Calu3 (cell line): ENCODE measurements around the gene IGF2BP2. TPM values are rescaled to one million over a fixed set of nuclear protein-coding genes. Genes with fewer than 3 reads are reported as not detected.

Experiments used
- BruUV-seq: library from RNA; stranded (reverse); fragments of 400-500 nt; replicated peaks from 2 replicates; lab custom pipeline; 2021; lab: Mats Ljungman, UMichigan
- CTCF ChIA-PET: fragments of 300-600 bp; sonication (Branson Sonifier 250); formaldehyde crosslinking; loops from one replicate; lab custom pipeline; 2022; ENCODE audit warnings: antibody characterized with exemption; lab: Charles Lee
- DNase-seq: peaks from one replicate; pipeline ENCODE4 v3.0.0; 2022
- H3K27ac Mint-ChIP-seq: one replicate; pipeline ENCODE4 v1.8.0; 2022; ENCODE audit warnings: mixed read lengths; ENCODE audit not compliant: unreplicated experiment
- H3K27me3 Mint-ChIP-seq: one replicate; pipeline ENCODE4 v1.8.0; 2022; ENCODE audit warnings: mixed read lengths; ENCODE audit not compliant: unreplicated experiment
- H3K36me3 Mint-ChIP-seq: one replicate; pipeline ENCODE4 v1.8.0; 2022; ENCODE audit warnings: mild to moderate bottlenecking, moderate library complexity, mixed read lengths; ENCODE audit not compliant: insufficient read depth, unreplicated experiment
- H3K4me1 Mint-ChIP-seq: one replicate; pipeline ENCODE4 v1.8.0; 2022; ENCODE audit warnings: mild to moderate bottlenecking, low read depth, mixed read lengths; ENCODE audit not compliant: unreplicated experiment
- H3K4me3 Mint-ChIP-seq: one replicate; pipeline ENCODE4 v1.8.0; 2022; ENCODE audit warnings: mild to moderate bottlenecking, low read depth, moderate library complexity, mixed read lengths; ENCODE audit not compliant: unreplicated experiment
- H3K9me3 Mint-ChIP-seq: one replicate; pipeline ENCODE4 v1.8.0; 2022; ENCODE audit warnings: low read depth, mixed read lengths; ENCODE audit not compliant: unreplicated experiment
- intact Hi-C: fragments of 100-400 bp; cut with micrococcal nuclease; formaldehyde crosslinking; loops from one replicate; pipeline ENCODE4 v1.10.0; 2022; ENCODE audit not compliant: unreplicated experiment
- total RNA-seq: library from RNA; stranded (reverse); gene quantifications from 2 replicates; pipeline ENCODE4 v1.2.3, GENCODE V29; 2022
- TF ChIP-seq, protein P1 (sequence below): fragments of 200-600 bp; IDR thresholded peaks from one replicate; pipeline ENCODE4 v1.8.0; 2022; ENCODE audit warnings: antibody characterized with exemption; ENCODE audit not compliant: unreplicated experiment

IGF2BP2 gene
- total RNA-seq, 1 experiment from 2014 or later: 156 TPM

DNA sequence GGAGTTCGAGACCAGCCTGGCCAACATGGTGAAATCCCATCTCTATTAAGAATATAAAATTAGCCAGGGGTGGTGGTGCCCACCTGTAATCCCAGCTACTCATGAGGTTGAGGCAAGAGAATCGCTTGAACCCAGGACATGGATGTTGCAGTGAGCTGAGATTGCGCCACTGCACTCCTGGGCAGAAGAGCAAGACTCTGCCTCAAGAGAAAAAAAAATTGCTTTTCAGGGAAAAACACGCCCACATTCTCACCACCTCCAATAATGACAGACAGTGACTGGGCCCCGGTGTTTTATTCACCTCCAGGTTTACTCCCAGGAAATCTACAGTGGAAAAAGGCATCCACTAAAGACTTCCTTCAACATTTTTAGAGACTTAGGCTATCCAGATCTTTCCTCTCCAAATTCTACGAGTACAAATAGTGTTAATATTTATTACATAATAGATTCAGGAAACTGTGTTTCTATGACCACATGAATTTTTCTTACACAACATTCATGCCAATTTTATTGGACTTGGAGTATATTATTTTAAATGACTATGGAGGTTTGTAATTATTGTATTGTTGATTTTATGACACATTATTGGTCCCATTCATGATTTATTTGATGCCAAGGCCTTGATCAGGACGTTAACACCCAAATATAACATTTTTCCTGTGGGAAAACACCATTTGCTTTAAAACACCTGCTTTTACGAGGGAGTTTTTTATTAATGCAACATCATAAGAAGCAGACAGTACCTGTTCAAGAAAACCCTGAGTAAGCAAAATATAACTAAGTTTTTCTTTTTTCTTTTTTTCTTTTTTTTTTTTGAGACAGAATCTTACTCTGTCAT lies 26.6 kb downstream of the IGF2BP2 start:
- no TSS peak for BruUV-seq
- Mint-ChIP-seq H3K4me1 (peaks cover 59% of the 10 kb centered on the region), H3K4me3 (no peak overlapping the region), H3K9me3 (no peaks in the 10 kb centered on the region), H3K27ac (peak overlapping the region; percentile 98), H3K36me3 (peaks cover 24% of the 10 kb centered on the region), H3K27me3 (no peaks in the 10 kb centered on the region)
- TF ChIP-seq, protein P1, sequence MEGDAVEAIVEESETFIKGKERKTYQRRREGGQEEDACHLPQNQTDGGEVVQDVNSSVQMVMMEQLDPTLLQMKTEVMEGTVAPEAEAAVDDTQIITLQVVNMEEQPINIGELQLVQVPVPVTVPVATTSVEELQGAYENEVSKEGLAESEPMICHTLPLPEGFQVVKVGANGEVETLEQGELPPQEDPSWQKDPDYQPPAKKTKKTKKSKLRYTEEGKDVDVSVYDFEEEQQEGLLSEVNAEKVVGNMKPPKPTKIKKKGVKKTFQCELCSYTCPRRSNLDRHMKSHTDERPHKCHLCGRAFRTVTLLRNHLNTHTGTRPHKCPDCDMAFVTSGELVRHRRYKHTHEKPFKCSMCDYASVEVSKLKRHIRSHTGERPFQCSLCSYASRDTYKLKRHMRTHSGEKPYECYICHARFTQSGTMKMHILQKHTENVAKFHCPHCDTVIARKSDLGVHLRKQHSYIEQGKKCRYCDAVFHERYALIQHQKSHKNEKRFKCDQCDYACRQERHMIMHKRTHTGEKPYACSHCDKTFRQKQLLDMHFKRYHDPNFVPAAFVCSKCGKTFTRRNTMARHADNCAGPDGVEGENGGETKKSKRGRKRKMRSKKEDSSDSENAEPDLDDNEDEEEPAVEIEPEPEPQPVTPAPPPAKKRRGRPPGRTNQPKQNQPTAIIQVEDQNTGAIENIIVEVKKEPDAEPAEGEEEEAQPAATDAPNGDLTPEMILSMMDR: no peak
- CTCF ChIA-PET: interaction anchor here (0.8 to 2.1 kb wide), 2 partner anchors 11 to 23 kb away, joined by 3 to 23 read pairs; no protein-coding TSS in a partner anchor
- DNase-seq: no peak
- intact Hi-C loops: loop anchor here (2.0 kb wide), 1 partner anchor 21 kb away; no protein-coding TSS in a partner anchor

GRCh38 chr3:185797108-185797881 lies 27.5 kb downstream of the IGF2BP2 start:
- H3K4me1 Mint-ChIP-seq: peaks cover 67% of the 10 kb centered on the region
- peaks cover 24% of the 10 kb centered on the region for H3K36me3 Mint-ChIP-seq
- intact Hi-C loops: loop anchor here (2.0 kb wide), 1 partner anchor 22 kb away; no protein-coding TSS in a partner anchor
- H3K9me3 Mint-ChIP-seq: no peaks in the 10 kb centered on the region
- DNase-seq: no peak
- H3K27ac Mint-ChIP-seq: peak overlapping the region; percentile 98
- H3K4me3 Mint-ChIP-seq: peak overlapping the region; percentile 49
- TSS peak; percentile 65 for BruUV-seq
- H3K27me3 Mint-ChIP-seq: no peaks in the 10 kb centered on the region
- TF ChIP-seq, protein P1: no peak
- CTCF ChIA-PET: interaction anchor here (0.6 to 2.1 kb wide), 6 partner anchors 10 to 241 kb away, joined by 3 to 23 read pairs (median 5); no protein-coding TSS in a partner anchor

DNA sequence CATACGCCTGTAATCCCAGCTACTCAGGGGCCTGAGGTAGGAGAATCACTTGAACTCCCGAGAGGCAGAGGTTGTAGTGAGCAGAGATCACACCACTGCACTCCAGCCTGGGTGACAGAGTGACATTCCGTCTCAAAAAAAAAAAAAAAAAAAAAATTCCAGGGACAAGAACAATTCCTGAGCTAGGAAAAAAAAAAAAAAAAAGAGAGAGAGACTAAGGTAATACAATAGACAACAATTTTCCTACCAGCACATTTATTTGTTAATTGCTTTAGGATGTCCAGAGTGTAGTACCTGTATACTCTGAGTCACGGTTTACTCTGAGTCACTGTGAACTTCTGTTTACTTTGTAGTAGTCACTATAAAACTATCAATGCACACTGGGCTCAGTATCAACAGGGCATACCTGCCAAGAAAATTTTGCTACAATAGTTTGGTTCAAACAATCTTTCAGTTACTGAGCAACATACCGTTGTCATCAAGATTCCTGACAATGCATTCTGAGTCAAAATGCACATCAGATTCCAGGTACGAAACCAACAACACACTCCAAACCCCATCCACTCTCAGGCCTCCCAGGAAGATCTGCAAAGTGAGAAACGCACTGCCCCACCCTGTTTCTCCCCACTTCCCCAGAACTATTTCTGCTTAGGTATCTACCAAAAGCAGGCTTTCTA lies 28.3 kb downstream of the IGF2BP2 start:
- Mint-ChIP-seq H3K9me3 (no peaks in the 10 kb centered on the region), H3K4me1 (peaks cover 73% of the 10 kb centered on the region), H3K36me3 (peaks cover 24% of the 10 kb centered on the region), H3K27me3 (no peaks in the 10 kb centered on the region), H3K4me3 (peak overlapping the region; percentile 49), H3K27ac (peak overlapping the region; percentile 98)
- CTCF ChIA-PET: interaction anchor here (0.6 to 2.1 kb wide), 13 partner anchors 9 to 241 kb away, joined by 3 to 23 read pairs (median 4); no protein-coding TSS in a partner anchor
- intact Hi-C loops: loop anchor here (1.0 to 2.0 kb wide), 2 partner anchors 10 to 22 kb away; no protein-coding TSS in a partner anchor
- TF ChIP-seq, protein P1: no peak
- BruUV-seq: no TSS peak
- DNase-seq: peak; percentile 73

GRCh38 chr3:185793381-185793780 lies 31.5 kb downstream of the IGF2BP2 start:
- H3K9me3 Mint-ChIP-seq: no peaks in the 10 kb centered on the region
- TF ChIP-seq, protein P1: no peak
- CTCF ChIA-PET: no interaction called here
- BruUV-seq: no TSS peak
- peaks cover 80% of the 10 kb centered on the region for H3K4me1 Mint-ChIP-seq
- peaks cover 21% of the 10 kb centered on the region for H3K36me3 Mint-ChIP-seq
- H3K4me3 Mint-ChIP-seq: no peak overlapping the region
- intact Hi-C loops: no loop called here
- DNase-seq: no peak
- no peaks in the 10 kb centered on the region for H3K27me3 Mint-ChIP-seq
- H3K27ac Mint-ChIP-seq: no peak overlapping the region
